Fibroblast of skin of right biceps (primary cell): ENCODE data around the gene TNK2.
"Not testable (repeated sequence)": the region's sequence is repeated elsewhere in the genome, so short reads cannot be mapped to it uniquely, and the experiment has no call there.

ENCODE experiments used
- DNase-seq: peaks from one replicate; pipeline ENCODE4 v3.0.0-alpha.2; 2013

Gene TNK2

GRCh38 chr3:195844671-195845218 lies 63.6 kb downstream of the TNK2 start:
- DNase-seq: no peak

- no peak for DNase-seq
Observed at GRCh38 chr3:195839260-195840010, 68.9 kb downstream of the TNK2 start.

- DNase-seq: no peak
Observed at GRCh38 chr3:195838714-195839113, 69.6 kb downstream of the TNK2 start.

GRCh38 chr3:195836476-195837135 lies 71.7 kb downstream of the TNK2 start:
- no peak for DNase-seq

- DNase-seq: no peak
Observed at GRCh38 chr3:195835791-195836190, 72.6 kb downstream of the TNK2 start.

- no peak for DNase-seq
Observed at GRCh38 chr3:195834675-195835583, 73.4 kb downstream of the TNK2 start.

GRCh38 chr3:195829897-195830254 lies 78.5 kb downstream of the TNK2 start:
- DNase-seq: no peak

GRCh38 chr3:195828762-195829161 lies 79.6 kb downstream of the TNK2 start:
- DNase-seq: no peak

- DNase-seq: no peak
Observed at GRCh38 chr3:195825857-195826804, 82.2 kb downstream of the TNK2 start.

- DNase-seq: no peak
Observed at GRCh38 chr3:195825191-195825588, 83.2 kb downstream of the TNK2 start.

- not testable (repeated sequence) for DNase-seq
Observed at GRCh38 chr3:195824425-195825190, 83.7 kb downstream of the TNK2 start.

- DNase-seq: no peak
Observed at GRCh38 chr3:195823999-195824398, 84.4 kb downstream of the TNK2 start.

GRCh38 chr3:195823280-195823679 lies 85.1 kb downstream of the TNK2 start:
- DNase-seq: no peak

- DNase-seq: no peak
Observed at GRCh38 chr3:195822131-195822696, 86.1 kb downstream of the TNK2 start.

GRCh38 chr3:195821403-195822130 lies 86.8 kb downstream of the TNK2 start:
- DNase-seq: no peak

- no peak for DNase-seq
Observed at GRCh38 chr3:195820901-195821300, 87.5 kb downstream of the TNK2 start.

GRCh38 chr3:195820186-195820585 lies 88.2 kb downstream of the TNK2 start:
- DNase-seq: no peak

GRCh38 chr3:195818301-195818700 lies 90.0 kb downstream of the TNK2 start:
- DNase-seq: no peak

- DNase-seq: no peak
Observed at GRCh38 chr3:195817578-195818135, 90.7 kb downstream of the TNK2 start.
